Stimulated activated CD4-positive, alpha-beta T cell treated with anti-CD3 and anti-CD28 coated beads, Interleukin-1b, Interleukin-23, amount 100 ng/mL, for 1 hour (primary cell): ENCODE measurements around the gene HIP1R.

Source experiments
- DNase-seq, 2 donors: peaks; one replicate each; pipeline ENCODE4 v3.0.0-alpha.2; 2020; ENCODE audit warnings: low read depth in 2 of 2

HIP1R gene

DNA sequence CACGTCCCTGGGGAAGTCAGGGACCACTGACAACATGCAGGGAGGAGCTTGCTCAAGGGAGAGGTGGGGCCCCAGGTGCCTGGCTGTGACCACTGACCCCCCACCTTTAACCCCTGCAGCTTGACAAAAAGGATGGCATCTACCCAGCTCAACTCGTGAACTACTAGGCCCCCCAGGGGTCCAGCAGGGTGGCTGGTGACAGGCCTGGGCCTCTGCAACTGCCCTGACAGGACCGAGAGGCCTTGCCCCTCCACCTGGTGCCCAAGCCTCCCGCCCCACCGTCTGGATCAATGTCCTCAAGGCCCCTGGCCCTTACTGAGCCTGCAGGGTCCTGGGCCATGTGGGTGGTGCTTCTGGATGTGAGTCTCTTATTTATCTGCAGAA, 26.3 kb downstream of the HIP1R start:
- DNase-seq, result no peak

DNA sequence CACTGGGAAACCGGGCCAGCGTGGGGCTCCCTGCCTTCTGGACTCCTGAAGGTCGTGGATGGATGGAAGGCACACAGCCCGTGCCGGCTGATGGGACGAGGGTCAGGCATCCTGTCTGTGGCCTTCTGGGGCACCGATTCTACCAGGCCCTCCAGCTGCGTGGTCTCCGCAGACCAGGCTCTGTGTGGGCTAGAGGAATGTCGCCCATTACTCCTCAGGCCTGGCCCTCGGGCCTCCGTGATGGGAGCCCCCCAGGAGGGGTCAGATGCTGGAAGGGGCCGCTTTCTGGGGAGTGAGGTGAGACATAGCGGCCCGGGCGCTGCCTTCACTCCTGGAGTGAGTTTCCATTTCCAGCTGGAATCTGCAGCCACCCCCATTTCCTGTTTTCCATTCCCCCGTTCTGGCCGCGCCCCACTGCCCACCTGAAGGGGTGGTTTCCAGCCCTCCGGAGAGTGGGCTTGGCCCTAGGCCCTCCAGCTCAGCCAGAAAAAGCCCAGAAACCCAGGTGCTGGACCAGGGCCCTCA, 26.9 kb downstream of the HIP1R start:
- no peak for DNase-seq

DNA sequence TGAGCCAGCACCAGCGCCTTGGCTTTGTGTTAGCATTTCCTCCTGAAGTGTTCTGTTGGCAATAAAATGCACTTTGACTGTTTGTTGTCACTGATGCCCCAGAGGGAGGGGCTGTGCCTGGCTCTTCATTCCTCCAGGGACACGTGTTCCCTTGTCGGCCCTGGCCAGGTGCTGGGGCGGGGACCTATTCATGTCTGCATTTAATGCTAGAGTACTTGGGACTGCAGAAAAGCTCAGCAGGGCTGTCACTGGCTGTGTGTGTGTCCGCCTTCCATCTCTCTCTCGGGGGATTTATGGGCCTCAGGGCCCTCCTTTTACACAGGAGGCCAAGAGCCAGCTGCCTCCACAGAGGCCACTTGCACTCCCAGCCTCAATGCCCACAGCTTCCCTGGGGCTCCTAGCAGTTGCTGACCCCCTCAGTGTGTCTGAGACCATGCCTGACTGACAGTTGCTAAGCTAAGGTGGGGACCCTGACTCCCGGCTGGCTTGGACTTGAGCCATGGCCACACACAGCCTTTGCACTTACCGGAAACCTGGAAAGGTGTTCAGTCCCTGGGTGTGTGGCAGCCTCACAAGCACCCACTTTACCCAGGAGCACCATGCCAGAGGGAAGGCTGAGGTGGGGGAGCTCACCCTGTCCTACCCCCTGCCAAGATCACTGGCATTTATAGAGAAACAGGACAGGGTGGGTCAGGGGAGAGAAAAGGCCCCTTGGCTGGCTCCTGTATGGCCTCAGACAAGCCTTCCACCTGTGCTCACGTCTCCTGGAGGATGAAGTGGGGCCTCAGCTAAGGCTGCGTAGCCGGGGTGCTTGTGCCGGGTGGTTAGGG, 27.8 kb downstream of the HIP1R start:
- no peak for DNase-seq

DNA sequence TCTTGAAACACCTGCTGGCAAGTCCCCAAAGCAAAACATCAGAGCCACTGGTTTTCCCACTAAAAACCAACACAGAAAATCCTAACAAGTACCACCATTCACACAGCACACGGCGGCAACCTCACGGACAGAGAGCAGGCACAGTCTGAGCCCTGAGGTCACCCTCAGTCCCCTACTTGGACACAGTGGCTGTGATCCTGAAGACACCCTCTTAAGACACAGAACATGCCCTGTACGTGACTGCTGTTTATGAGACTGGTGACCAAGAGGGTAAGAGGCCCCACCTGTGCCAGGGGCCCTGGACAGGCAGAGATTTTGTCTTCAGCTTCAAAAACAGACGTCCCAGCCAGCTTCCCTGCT, 29.6 kb downstream of the HIP1R start:
- no peak for DNase-seq

DNA sequence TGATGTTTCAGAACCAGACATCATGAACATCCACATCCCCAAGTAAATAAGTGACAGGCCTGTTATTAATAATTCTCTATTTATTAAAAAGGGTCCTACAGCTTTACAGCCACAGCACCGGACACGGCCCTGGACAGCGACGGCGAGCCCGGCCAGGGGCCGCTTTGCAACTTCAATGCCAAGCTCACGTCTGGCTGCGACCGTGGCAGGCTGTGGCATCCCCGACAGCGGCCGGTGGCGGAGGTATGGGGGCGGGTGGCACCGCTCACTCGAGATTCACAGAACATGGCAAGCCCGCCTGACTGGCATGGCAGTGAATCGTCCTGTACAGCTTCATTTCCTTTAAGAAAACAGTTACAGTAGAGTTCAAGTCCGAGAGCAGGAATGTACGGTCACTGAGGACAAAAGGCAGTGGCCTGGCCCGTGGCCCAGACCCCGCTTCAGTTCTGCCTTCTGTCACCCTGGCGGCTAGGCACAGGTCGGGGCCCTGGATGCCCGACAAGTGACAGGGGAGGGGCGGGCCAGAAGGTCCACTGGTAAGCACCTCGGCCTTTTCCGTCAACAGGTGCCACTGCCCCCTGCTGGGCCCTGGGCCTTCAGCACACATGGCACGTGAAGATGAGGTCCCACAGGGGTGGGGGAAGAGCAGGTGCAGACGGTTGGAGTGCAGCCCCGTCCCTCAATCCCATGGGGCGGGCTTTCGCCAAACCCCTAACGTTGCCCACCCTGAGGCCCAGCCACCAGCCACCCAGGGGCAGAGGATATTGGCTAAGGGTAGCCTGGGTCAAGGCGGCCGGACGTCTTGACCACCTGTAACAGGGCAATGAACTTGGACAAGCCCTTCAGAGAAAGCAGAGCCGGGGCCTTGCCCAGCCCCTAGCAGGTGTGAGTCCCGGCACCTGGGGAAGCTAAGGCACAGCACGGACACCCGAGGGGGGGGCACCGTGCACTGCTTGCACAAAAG, 30.3 kb downstream of the HIP1R start:
- DNase-seq, result no peak

DNA sequence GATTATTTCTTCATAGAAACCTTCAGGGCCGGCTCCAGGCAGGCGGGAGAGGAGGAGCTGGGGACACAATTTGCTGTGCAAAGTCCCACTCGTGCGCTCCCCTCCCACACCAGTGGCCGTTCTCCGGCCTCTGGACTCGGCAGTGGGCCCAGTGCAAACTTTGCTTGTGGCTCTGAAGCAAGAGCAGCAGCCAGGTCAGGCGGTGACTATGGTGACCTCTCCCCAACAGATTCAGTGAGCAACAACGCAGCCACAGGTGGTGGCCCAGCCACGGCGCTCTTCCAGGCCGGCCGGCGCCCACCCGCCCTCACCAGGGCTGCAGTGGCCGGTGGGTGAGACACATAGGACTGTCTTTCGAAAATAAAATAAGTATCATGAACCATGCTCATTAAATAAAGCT, 31.1 kb downstream of the HIP1R start:
- no peak for DNase-seq

DNA sequence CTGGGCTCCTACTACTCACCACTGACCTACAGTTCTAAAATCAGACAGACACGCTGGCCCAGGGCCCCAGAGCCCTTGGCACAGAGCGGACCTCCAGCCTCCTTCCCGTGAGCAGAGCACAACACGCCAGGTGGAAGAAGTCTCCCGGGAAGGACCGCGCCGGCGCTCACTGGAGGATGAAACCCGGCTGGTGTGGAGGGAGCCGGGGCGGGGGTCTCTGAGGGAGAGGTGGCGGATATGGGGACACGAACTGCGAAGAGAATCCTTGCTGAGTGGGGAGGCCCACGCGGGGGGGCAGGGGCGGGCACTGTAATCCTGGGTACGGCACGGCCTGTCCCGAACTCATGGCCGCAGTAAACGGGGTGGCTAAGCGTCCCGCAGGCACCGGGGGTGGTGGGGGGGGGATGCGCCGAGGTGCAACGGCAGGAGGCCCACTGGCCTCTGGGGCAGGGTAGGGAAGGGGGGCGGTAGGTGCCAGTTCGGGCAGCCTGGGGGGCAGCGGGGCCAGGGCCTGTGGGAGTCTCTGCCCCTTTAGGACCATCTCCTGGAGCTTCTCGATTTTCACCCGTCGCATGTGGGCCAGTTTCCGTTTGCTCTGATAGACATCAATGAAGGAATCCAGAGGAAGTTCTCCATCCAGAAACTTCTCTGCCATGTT, 31.8 kb downstream of the HIP1R start:
- no peak for DNase-seq

DNA sequence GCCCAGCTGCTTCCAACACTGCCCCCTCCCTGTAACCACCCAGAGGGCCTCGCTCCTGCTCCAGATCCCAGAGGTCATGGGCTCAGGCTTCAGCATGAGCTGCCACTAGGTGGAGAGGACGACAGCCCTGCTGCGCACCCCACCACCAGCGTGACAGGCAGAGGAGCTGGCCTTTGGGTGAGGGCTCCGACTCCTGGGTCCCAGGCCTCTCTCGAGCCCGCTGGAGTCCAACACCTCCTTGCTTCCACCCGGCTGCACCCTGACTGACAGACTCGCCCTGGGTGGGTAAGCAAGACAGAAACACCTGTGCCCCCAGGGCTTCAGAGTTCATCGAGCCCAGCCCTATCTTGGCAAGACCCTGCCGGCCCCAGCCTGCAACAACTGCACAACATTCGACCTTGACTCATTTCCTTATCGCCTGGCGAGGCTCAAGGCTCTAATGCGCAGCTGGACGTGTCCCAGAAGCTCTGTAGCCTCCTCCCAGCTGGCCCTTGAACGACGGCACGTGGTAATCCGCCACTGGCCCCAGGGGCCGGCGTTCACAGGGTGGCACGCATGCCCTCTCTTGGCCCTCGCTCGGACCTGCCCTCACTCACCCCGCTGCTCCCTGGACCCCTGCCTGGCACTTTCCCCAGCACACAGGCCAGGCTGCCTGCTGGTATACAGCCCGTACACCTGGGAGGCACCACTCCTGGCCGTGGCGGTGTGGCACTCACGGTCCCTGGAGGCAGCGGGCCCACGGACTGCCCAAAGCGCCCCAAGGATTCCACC, 32.6 kb downstream of the HIP1R start:
- DNase-seq, result no peak

DNA sequence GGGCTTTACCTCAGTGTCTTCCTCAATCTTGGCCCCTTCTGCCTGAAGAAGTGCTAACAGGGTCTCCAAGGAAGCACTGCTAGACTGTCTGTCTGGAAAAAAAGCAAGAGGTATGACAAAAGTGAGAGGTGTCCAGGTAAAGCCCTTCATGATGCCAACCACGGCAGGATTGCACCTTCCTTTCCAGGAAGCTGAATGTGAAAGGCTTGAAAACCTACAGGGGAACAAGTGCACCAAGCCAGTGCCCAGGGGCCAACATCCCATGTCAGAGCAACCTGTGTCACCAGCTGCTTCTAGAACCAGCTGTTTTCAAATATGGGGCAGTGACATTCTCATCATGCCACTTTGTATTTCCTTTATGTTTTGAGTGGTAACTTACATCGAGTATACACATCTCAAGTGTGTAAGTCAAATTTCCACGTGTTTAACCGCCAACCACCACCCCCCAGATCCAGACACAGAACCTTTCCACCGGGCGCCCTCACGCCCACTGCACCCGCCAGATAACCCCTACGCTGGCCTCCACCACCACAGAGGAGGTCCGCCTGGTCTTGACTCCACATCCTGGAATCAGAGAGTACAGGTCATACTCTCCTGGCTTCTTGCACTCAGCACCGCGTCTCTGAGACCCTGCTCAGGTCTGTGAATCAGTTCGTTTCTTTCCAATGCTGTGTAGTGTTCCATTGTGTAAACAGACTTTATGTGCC, 33.4 kb downstream of the HIP1R start:
- no peak for DNase-seq

DNA sequence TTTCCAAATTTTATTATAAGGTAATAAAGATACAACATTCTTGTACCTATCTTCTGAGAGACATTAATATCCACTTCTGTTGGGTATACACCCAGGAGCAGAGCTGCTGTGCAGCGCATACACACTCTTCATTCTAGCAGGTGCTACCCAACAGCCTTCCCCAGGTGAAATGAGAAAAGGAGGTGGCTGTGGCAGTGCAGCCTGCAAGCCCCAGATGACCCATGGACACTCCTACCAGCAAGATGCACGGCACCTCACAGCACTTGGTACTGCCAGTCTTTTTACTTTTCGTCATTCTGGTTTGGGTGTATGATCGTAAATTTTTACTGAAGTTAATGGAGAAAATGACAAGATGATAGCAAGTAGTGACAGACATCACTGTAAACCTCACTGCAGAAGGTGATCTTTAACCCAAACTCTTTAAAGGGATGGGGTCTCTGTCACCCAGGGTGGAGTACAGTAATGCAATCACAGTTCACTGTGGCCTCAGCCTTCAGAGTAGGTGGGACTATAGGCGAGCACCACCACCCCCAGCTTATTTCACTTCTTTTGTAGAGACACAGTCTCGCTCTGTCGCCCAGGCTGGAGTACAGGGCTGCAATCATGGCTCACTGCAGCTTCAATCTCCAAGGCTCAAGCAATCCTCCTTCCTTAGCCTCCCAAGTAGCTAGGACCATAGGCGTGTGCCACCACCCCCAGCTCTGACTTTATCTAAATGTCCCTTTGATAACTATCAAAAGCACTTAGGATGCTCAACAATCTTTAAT, 34.1 kb downstream of the HIP1R start:
- no peak for DNase-seq

DNA sequence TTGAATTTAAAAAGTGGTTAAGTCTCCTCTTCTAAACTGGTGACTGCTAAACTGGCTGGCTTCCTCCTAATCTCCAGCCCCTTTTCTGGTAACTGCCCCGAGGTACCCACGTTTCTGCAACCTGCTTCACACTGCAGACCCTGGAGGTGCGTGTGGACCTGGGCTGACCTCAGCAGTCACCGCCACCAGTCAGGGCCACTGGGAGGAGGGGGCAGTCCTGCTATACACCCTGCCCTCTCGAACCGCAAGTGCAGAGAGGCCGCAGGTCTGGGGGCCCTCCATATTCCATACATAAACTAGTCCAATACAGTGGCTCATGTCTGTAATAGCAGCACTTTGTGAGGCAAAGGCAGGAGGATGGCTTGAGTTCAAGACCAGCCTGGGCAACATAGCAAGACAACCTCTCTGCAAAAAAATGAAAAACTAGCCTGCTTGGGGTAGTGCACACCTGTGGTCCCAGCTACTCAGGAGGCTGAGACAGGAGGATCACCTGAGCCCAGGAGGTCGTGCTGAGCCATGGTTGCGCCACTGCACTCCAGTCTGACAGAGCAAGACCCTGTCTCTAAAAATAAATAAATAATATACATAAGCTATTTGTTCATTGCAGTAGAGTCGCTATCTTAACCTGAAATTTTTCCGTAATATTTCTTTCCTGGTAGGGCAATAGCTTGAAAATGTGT, 35.0 kb downstream of the HIP1R start:
- DNase-seq, result no peak

DNA sequence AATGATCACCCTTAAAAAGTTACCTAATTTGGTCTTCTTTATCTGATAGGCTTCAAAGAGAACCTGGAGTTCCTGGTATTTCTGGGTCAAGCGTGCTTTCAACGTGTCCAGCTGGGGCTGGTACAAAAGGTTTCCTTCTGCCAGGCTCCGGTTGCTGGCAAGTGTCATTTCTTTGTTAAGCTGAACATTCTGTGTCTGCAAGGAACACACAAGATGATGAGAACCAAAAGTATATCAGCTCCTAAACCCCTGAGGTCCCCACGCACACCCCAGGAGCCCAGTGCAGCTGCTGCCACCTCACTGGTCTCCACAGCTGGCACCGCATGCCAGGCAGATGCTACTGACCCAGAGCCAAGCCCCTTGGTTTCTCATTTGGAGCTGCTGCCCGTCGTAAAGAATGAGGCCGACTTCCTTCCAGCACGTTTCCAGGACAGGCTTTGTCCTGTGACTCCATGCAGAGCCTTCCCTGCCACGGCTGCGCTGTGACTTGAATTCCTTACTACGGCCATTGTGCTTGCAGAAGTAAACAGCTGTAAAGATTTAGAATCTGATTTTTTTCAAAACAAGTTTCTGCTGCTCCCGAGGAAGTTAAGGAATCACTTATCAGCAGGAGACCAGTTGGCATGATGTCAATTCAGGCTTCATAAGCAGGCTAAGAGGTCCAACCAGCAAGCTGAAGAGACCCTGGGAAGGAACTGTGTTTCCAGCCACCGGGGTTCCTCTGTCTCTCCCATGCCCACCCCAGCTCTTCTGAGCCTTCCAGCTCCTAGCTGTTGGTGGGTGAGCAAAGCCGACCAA, 35.8 kb downstream of the HIP1R start:
- DNase-seq, result no peak

DNA sequence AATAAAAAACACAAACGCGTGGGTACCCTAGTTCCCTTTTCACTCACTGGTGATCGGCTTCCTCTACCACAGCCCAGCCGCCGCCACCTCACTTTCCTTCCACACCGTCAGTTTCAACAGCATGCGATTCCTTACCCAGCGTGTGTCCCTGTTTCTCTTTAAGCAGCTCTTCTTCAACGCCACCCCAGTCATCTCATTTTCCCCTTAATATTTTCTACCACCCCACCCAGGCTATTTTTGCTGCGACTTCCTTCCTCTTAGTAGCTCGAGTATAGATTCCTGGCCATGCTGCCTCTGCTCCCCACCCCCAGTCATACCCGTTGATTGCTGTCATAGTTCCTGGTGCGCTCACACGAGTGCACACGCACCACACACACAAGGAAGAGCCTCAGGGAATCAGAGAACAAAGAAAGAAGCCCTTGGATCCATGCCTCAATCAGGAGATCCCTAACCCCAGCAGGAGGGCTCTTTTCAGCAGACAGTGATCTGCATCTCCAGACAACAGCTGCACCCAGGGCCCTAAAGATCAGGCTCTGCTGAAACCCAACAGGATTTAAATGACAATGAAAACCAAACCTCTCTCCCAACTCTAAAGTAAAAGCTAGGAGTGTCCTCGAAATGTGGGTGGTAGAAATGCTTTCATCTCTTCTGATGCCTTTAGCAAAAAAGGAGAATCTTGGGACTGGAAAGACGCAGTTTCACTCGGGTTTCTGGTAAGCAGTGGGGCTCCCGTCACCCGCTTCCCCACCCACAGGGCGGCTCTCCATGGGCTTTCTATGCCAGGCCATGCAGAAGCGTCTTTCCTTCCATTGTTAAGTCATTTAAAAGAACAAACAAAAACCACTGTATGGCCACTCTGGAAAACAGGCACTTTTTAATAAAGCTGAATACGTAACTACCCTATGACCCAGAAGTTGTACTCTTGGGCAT, 36.9 kb downstream of the HIP1R start:
- DNase-seq, result no peak

DNA sequence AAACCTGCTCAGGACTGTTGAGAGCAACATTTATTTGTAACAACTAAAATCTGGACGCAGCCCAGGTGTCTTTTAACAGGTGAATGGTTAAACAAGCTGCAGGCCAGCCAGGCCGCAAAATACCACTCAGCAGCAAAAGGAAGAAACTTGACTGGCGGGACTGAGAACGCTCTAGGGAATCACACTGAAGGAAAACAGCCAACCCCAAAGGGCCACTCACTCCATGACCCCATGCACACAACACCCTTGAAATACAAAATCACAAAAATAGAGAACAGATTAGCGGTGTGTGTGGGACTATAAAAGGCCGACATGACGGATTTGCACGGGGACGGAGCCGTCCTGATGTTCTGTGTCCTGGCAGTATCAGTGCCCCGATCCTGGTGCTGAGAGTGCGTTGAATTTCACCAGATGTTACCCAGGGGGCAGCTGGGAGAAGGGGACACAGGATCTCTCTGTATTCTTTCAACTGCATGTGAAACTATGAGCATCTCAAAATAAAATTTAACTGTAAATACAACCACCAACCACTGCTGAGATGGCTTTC, 37.6 kb downstream of the HIP1R start:
- DNase-seq, result no peak

DNA sequence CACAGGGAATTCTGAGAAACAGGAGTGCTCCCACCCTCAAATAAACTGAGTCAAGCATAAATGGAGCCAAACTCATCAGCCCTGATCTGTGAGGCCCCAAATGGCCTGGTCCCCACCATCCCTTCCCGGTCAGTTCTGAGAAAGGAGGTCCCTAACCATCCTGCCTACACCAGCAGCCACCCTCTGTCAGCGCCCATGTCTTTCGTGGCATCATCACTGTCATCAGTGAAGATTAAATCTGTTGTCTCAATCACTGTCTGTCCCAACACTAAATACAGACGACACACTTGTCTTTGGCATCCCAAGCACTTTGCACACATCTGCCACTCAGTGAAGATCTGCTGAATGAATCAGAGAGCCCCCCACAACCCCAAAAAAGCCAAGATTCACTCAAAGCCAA, 38.3 kb downstream of the HIP1R start:
- no peak for DNase-seq

DNA sequence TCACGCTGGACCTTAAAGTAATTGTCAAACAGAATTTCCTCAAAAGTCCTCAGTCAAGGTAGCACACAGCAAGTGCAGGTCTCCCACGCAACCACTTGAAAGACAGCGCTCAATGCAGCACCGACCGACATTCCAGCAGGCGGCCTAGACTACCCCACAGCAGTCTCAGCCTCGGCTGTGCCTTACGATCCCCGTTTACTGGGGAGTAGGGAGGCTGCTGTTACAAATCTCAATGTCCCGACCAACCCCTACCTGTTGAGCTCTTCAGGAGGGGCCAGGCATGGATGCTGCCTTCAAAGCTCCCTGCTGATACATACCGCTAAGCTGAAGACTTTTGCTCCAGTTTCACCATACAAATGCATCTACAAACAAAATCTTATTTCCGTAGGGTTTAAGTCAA, 38.8 kb downstream of the HIP1R start:
- no peak for DNase-seq

DNA sequence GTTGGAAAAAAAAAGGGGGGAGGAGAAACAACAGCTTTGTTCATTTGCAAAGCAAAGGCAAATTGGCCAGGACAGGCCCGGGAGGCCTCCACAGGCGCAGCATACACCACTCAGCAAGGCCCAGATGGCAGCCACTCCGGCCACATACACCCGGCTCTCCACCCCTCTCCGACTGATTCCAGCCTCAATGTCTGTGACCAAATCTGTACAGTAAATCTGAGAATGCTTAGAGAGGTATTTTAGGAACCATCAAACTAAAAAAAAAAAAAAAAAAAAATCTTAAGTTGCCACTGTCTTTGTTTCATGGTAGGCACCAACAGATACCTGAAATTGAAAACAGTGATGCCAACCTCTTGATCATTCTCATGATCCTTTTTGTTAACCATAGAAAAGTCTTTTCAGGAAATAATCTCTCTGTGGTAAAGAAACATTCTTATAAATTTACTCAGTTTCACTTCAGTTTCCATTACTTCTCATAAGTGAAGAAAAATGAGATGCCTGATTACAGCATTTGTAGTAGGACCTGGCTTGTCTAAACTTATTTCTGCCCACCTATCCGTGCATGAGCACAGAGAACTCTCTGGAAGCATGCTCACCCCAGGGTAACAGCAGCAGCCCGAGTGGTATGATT, 40.4 kb downstream of the HIP1R start:
- DNase-seq, result no peak
